ENCODE measurements around the gene SPIN1. TPM values are rescaled to one million over a fixed set of nuclear protein-coding genes. Genes with fewer than 3 reads are reported as not detected.

SPIN1 gene
- total RNA-seq, 3 donors from 2014 or later (not counting 1 experiment from before 2014, with no cell fraction given): 30.3 to 46.1 (median 39.3) TPM

GRCh38 chr9:88441301-88442007 is 53.2 kb downstream of the SPIN1 start:
- no peaks in the 10 kb centered on the region for H3K27me3 Mint-ChIP-seq (ENCODE audit: low read depth in 2 of 2)
- no peak for DNase-seq
- no peak overlapping the region for H3K4me3 ChIP-seq (ENCODE audit: low read length)
- TF ChIP-seq CTCF (IDR thresholded peaks at IDR 0.05): no peak
- H3K9me3 ChIP-seq (ENCODE audit: control insufficient read depth, insufficient read depth, low read length): no peaks in the 10 kb centered on the region
- intact Hi-C loops (cut with micrococcal nuclease): no loop called here
- H3K4me1 Mint-ChIP-seq: peaks cover 46 to 47% of the 10 kb centered on the region in 2 donors
- no peaks in the 10 kb centered on the region for H3K36me3 Mint-ChIP-seq
- H3K27ac Mint-ChIP-seq: no peak overlapping the region
- H3K27me3 ChIP-seq (ENCODE audit: control insufficient read depth, insufficient read depth, low read length): no peaks in the 10 kb centered on the region
- H3K4me1 ChIP-seq (ENCODE audit: control insufficient read depth, insufficient read depth, low read length): peaks cover 12% of the 10 kb centered on the region
- ATAC-seq: no peak
- H3K27ac ChIP-seq (ENCODE audit: low read length): no peak overlapping the region
- H3K36me3 ChIP-seq (ENCODE audit: control insufficient read depth, insufficient read depth, low read length): no peaks in the 10 kb centered on the region
- H3K9me3 Mint-ChIP-seq: no peaks in the 10 kb centered on the region
- WGBS (ENCODE audit: insufficient coverage): over 99% methylated on average over 13 of the region's 15 CpGs
- no peak overlapping the region for H3K4me3 Mint-ChIP-seq

GRCh38 chr9:88443480-88444113 is 55.4 kb downstream of the SPIN1 start:
- DNase-seq (no peak), ATAC-seq (peak in 1 of 3 donors; percentile 46)
- Mint-ChIP-seq H3K9me3 (no peaks in the 10 kb centered on the region), H3K27me3 (ENCODE audit: low read depth in 2 of 2) (no peaks in the 10 kb centered on the region), H3K36me3 (no peaks in the 10 kb centered on the region), H3K4me1 (peaks cover 53 to 59% of the 10 kb centered on the region in 2 donors), H3K27ac (peak overlapping the region; percentile 6 to 51), H3K4me3 (no peak overlapping the region)
- H3K4me3 ChIP-seq (ENCODE audit: low read length): no peak overlapping the region
- H3K27me3 ChIP-seq (ENCODE audit: control insufficient read depth, insufficient read depth, low read length): no peaks in the 10 kb centered on the region
- intact Hi-C loops (cut with micrococcal nuclease): no loop called here
- 64% methylated on average over 7 of the region's 7 CpGs for WGBS (ENCODE audit: insufficient coverage)
- no peaks in the 10 kb centered on the region for H3K36me3 ChIP-seq (ENCODE audit: control insufficient read depth, insufficient read depth, low read length)
- no peak overlapping the region for H3K27ac ChIP-seq (ENCODE audit: low read length)
- TF ChIP-seq CTCF (IDR thresholded peaks at IDR 0.05): no peak
- peaks cover 28% of the 10 kb centered on the region for H3K4me1 ChIP-seq (ENCODE audit: control insufficient read depth, insufficient read depth, low read length)
- no peaks in the 10 kb centered on the region for H3K9me3 ChIP-seq (ENCODE audit: control insufficient read depth, insufficient read depth, low read length)

GRCh38 chr9:88446728-88447127 is 58.5 kb downstream of the SPIN1 start:
- DNase-seq (no peak), ATAC-seq (peak in 1 of 3 donors; percentile 49)
- Mint-ChIP-seq H3K4me3 (peak overlapping the region; percentile 25), H3K4me1 (peaks cover 60 to 66% of the 10 kb centered on the region in 2 donors), H3K27ac (peak overlapping the region in 1 of 2 donors; percentile 5), H3K27me3 (ENCODE audit: low read depth in 2 of 2) (no peaks in the 10 kb centered on the region), H3K9me3 (no peaks in the 10 kb centered on the region), H3K36me3 (no peaks in the 10 kb centered on the region)
- Histone ChIP-seq H3K4me1 (ENCODE audit: control insufficient read depth, insufficient read depth, low read length) (peaks cover 40% of the 10 kb centered on the region), H3K9me3 (ENCODE audit: control insufficient read depth, insufficient read depth, low read length) (no peaks in the 10 kb centered on the region), H3K27me3 (ENCODE audit: control insufficient read depth, insufficient read depth, low read length) (no peaks in the 10 kb centered on the region), H3K36me3 (ENCODE audit: control insufficient read depth, insufficient read depth, low read length) (no peaks in the 10 kb centered on the region), H3K27ac (ENCODE audit: low read length) (no peak overlapping the region), H3K4me3 (ENCODE audit: low read length) (no peak overlapping the region)
- intact Hi-C loops (cut with micrococcal nuclease): no loop called here
- WGBS (ENCODE audit: insufficient coverage): 52% methylated on average over 2 of the region's 2 CpGs
- TF ChIP-seq CTCF (IDR thresholded peaks at IDR 0.05): no peak

Measured in natural killer cell (primary cell).